A673 (cell line): Measurements from ENCODE around the gene MT2A. TPM values are rescaled to one million over a fixed set of nuclear protein-coding genes. Genes with fewer than 3 reads are reported as not detected.
A peak's percentile ranks its signal among the peaks of the same experiment; 100 is the strongest.

Experiments
- BruUV-seq: library from RNA; stranded (reverse); fragments of 400-500 nt; replicated peaks from 2 replicates; lab custom pipeline; 2021; lab: Mats Ljungman, UMichigan
- CTCF ChIA-PET: fragments of 300-600 bp; sonication (Branson Sonifier 250); formaldehyde crosslinking; loops from one replicate; lab custom pipeline; 2022; ENCODE audit warnings: antibody characterized with exemption; lab: Charles Lee
- POLR2A ChIA-PET: fragments of 300-600 bp; sonication (Branson Sonifier 250); formaldehyde crosslinking; loops from one replicate; lab custom pipeline; 2022; ENCODE audit warnings: antibody characterized with exemption; ENCODE audit not compliant: low non-redundant PET; lab: Charles Lee
- DNase-seq: peaks from one replicate; pipeline ENCODE4 v3.0.0-alpha.2; 2015; ENCODE audit warnings: low spot score
- H3K27ac ChIP-seq: fragments of 200-600 bp; sonication (generic); 2 replicates; pipeline ENCODE4 v1.5.1; 2016; ENCODE audit warnings: mixed run types, low read depth, mild to moderate bottlenecking, mixed read lengths, antibody characterized with exemption, low read length; ENCODE audit not compliant: poor library complexity, severe bottlenecking
- H3K27me3 ChIP-seq: fragments of 200-600 bp; sonication (generic); replicated peaks from 2 replicates; pipeline ENCODE4 v1.6.1; 2017; ENCODE audit warnings: mixed run types, low read depth, mild to moderate bottlenecking, mixed read lengths, antibody characterized with exemption, low read length; ENCODE audit not compliant: insufficient read depth, poor library complexity
- H3K36me3 ChIP-seq: fragments of 200-600 bp; sonication (generic); 2 replicates; pipeline ENCODE4 v1.6.1; 2016; ENCODE audit warnings: mixed run types, mild to moderate bottlenecking, mixed read lengths, antibody characterized with exemption, low read length; ENCODE audit not compliant: insufficient read depth, poor library complexity, severe bottlenecking
- H3K4me1 ChIP-seq: fragments of 200-600 bp; sonication (generic); 2 replicates; pipeline ENCODE4 v1.6.1; 2017; ENCODE audit warnings: mixed run types, mild to moderate bottlenecking, mixed read lengths, antibody characterized with exemption, low read length; ENCODE audit not compliant: insufficient read depth, poor library complexity, severe bottlenecking
- H3K4me3 ChIP-seq: fragments of 200-600 bp; sonication (generic); 2 replicates; pipeline ENCODE4 v1.5.1; 2016; ENCODE audit warnings: low read depth, mixed run types, mild to moderate bottlenecking, mixed read lengths, low read length; ENCODE audit not compliant: poor library complexity, severe bottlenecking
- H3K9me3 ChIP-seq: fragments of 200-600 bp; sonication (generic); 2 replicates; pipeline ENCODE4 v1.6.1; 2016; ENCODE audit warnings: mixed run types, low read depth, mild to moderate bottlenecking, mixed read lengths, antibody characterized with exemption, low read length; ENCODE audit not compliant: poor library complexity, severe bottlenecking
- CTCF ChIP-seq: fragments of 300-800, 200-600 bp; sonication (generic); conservative IDR thresholded peaks from 2 replicates; pipeline ENCODE4 v1.5.1; 2017; ENCODE audit warnings: low read depth, mild to moderate bottlenecking, antibody characterized with exemption, low read length, moderate library complexity, mixed read lengths
- EZH2 ChIP-seq: fragments of 200-600 bp; sonication (generic); IDR thresholded peaks from 2 replicates; pipeline ENCODE4 v1.6.1; 2017; ENCODE audit warnings: borderline replicate concordance, low read depth, mild to moderate bottlenecking, mixed read lengths, antibody characterized with exemption, low read length; ENCODE audit not compliant: poor library complexity, severe bottlenecking
- intact Hi-C: fragments of 100-400 bp; cut with micrococcal nuclease; formaldehyde crosslinking; loops from one replicate; pipeline ENCODE4 v1.10.0; 2022; ENCODE audit not compliant: unreplicated experiment
- total RNA-seq: library from RNA; stranded (reverse); gene quantifications from 2 replicates; pipeline ENCODE4 v1.2.3, GENCODE V29; 2021

MT2A gene
- total RNA-seq, 1 experiment from 2014 or later: 218 TPM

- Histone ChIP-seq H3K27ac (no peak overlapping the region), H3K36me3 (no peaks in the 10 kb centered on the region), H3K27me3 (no peaks in the 10 kb centered on the region), H3K4me1 (peaks cover 6% of the 10 kb centered on the region), H3K4me3 (no peak overlapping the region), H3K9me3 (no peaks in the 10 kb centered on the region)
- no TSS peak for BruUV-seq
- POLR2A ChIA-PET: no interaction called here
- TF ChIP-seq EZH2: no peak
- no peak for TF ChIP-seq CTCF
- CTCF ChIA-PET: no interaction called here
- DNase-seq: no peak
- intact Hi-C loops: no loop called here
Observed at GRCh38 chr16:56623637-56624036, 15.3 kb downstream of the MT2A start.

GRCh38 chr16:56625140-56625942, 17.0 kb downstream of the MT2A start, which contains the start of gene MT1E:
Gene MT1E, plus strand, starts transcription at chr16:56625781. Its CDS starts 71 bp downstream, at chr16:56625852.
- intact Hi-C loops: no loop called here
- CTCF ChIA-PET: interaction anchor here (0.6 kb wide), 3 partner anchors 22 to 675 kb away, joined by 3 to 6 read pairs (median 3); no protein-coding TSS in a partner anchor
- Histone ChIP-seq H3K27ac (no peak within 1 kb of the TSS), H3K4me3 (peak within 1 kb of the TSS; percentile 40), H3K36me3 (no peaks in the 10 kb centered on the region), H3K4me1 (peaks cover 6% of the 10 kb centered on the region), H3K9me3 (no peaks in the 10 kb centered on the region), H3K27me3 (no peaks in the 10 kb centered on the region)
- TF ChIP-seq CTCF (no peak), EZH2 (no peak)
- DNase-seq: peak; percentile 70
- no TSS peak for BruUV-seq
- POLR2A ChIA-PET: no interaction called here

DNA sequence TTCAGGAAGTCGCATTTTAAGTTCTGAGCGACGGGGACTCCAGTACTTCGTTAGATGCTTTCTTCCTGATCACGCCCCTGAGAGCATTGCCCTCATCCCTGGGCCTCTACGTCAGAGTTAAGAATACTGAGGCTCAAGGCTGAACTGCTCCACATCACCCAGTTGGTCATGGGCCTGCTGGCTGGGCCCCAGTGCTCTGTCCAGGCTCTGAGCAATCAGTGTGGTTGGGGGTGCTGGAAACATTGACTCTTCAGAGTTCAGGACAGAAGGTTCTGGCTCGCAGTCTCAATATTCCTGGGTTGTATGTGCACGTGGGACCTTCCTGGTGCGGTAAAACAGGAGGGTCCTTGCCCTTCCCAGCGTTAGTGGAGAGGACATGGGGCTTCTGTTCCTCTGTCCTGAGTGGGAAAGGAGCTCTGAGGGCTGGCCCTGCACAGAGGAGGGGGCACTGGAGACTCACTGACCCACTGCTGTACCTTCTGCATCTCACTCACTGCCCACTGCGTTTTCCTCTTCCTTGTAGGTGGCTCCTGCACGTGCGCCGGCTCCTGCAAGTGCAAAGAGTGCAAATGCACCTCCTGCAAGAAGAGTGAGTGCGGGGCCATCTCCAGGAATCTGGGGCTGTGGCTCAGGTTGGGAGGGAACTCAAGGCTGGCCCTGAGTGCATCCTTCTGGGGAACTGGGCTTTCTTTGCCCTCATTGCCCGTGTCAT, 17.7 kb downstream of the MT2A start:
- no peaks in the 10 kb centered on the region for H3K9me3 ChIP-seq
- peaks cover 4% of the 10 kb centered on the region for H3K27me3 ChIP-seq
- ChIA-PET POLR2A (no interaction called here), CTCF (interaction anchor here (0.6 kb wide), 3 partner anchors 22 to 674 kb away, joined by 3 to 6 read pairs (median 3); no protein-coding TSS in a partner anchor)
- BruUV-seq: TSS peak; percentile 95
- no peak for DNase-seq
- H3K36me3 ChIP-seq: no peaks in the 10 kb centered on the region
- TF ChIP-seq CTCF: no peak
- H3K4me3 ChIP-seq: peak overlapping the region; percentile 40
- peaks cover 6% of the 10 kb centered on the region for H3K4me1 ChIP-seq
- intact Hi-C loops: no loop called here
- H3K27ac ChIP-seq: no peak overlapping the region
